Left renal cortex interstitium (tissue), 4 donors: ENCODE measurements around the gene RELN. TPM values are rescaled to one million over a fixed set of nuclear protein-coding genes. Genes with fewer than 3 reads are reported as not detected.
"Not testable (repeated sequence)": the region's sequence is repeated elsewhere in the genome, so short reads cannot be mapped to it uniquely, and the experiment has no call there.

Experiments used
- DNase-seq, 4 donors: peaks; one replicate each; pipeline ENCODE4 v3.0.0-alpha.2; 2013; ENCODE audit warnings: low read depth in 4 of 4, low spot score in 2 of 4, missing footprints in 1 of 4
- polyA plus RNA-seq, 4 donors: library from polyadenylated mRNA; unstranded; fragments of 120-200 nt; gene quantifications; one replicate each; pipeline ENCODE4 v1.2.1, GENCODE V29; 2013; ENCODE audit not compliant: insufficient read length in 4 of 4

Gene RELN
- polyA plus RNA-seq, result 10 to 100 TPM in 2 of 4 donors, 1 to 10 TPM in 2; 8.3 to 20.0 (median 13.4) TPM

- DNase-seq, result no peak
Measured at GRCh38 chr7:103989200-103989784, at the start of gene RELN. Gene RELN (minus strand): TSS chr7:103989658. CDS start chr7:103989356, 302 bp downstream.

- no peak for DNase-seq
Measured at GRCh38 chr7:104038136-104038535, 48.7 kb upstream of the RELN start.

- DNase-seq, result not testable (repeated sequence)
Measured at GRCh38 chr7:104036889-104037288, 47.4 kb upstream of the RELN start.

- no peak for DNase-seq
Measured at GRCh38 chr7:104035351-104035750, 45.9 kb upstream of the RELN start.

GRCh38 chr7:104034679-104035078 is 45.2 kb upstream of the RELN start:
- DNase-seq, result no peak

GRCh38 chr7:104033837-104034236 is 44.4 kb upstream of the RELN start:
- no peak for DNase-seq

- no peak for DNase-seq
Measured at GRCh38 chr7:104032486-104032885, 43.0 kb upstream of the RELN start.

- DNase-seq, result no peak
Measured at GRCh38 chr7:104029765-104030164, 40.3 kb upstream of the RELN start.

GRCh38 chr7:104024632-104025031 is 35.2 kb upstream of the RELN start:
- no peak for DNase-seq

- DNase-seq, result no peak
Measured at GRCh38 chr7:104023100-104023499, 33.6 kb upstream of the RELN start.

GRCh38 chr7:104018425-104018824 is 29.0 kb upstream of the RELN start:
- no peak for DNase-seq

- no peak for DNase-seq
Measured at GRCh38 chr7:104017001-104017400, 27.5 kb upstream of the RELN start.

GRCh38 chr7:104012835-104013234 is 23.4 kb upstream of the RELN start:
- DNase-seq, result no peak

- no peak for DNase-seq
Measured at GRCh38 chr7:104011829-104012228, 22.4 kb upstream of the RELN start.

GRCh38 chr7:104010052-104010909 is 20.8 kb upstream of the RELN start:
- DNase-seq, result no peak

GRCh38 chr7:104008107-104008506 is 18.6 kb upstream of the RELN start:
- no peak for DNase-seq

- no peak for DNase-seq
Measured at GRCh38 chr7:104007614-104008013, 18.2 kb upstream of the RELN start.

- no peak for DNase-seq
Measured at GRCh38 chr7:104005197-104005596, 15.7 kb upstream of the RELN start.

GRCh38 chr7:103996639-103997038 is 7.2 kb upstream of the RELN start:
- no peak for DNase-seq

GRCh38 chr7:103996017-103996551 is 6.6 kb upstream of the RELN start:
- DNase-seq, result no peak

GRCh38 chr7:103995554-103995953 is 6.1 kb upstream of the RELN start:
- no peak for DNase-seq

GRCh38 chr7:103993551-103993950 is 4.1 kb upstream of the RELN start:
- no peak for DNase-seq
